ENCODE measurements around the gene NPIPB2. TPM values are rescaled to one million over a fixed set of nuclear protein-coding genes. Genes with fewer than 3 reads are reported as not detected.
"Not testable (repeated sequence)": the region's sequence is repeated elsewhere in the genome, so short reads cannot be mapped to it uniquely, and the experiment has no call there.

The NPIPB2 gene
- total RNA-seq, 4 donors from 2014 or later: 5.5 to 11.5 (median 8.2) TPM

- DNase-seq (ENCODE audit: low spot score) (no peak), ATAC-seq (ENCODE audit: low FRiP score) (no peak)
- TF ChIP-seq, protein P1, sequence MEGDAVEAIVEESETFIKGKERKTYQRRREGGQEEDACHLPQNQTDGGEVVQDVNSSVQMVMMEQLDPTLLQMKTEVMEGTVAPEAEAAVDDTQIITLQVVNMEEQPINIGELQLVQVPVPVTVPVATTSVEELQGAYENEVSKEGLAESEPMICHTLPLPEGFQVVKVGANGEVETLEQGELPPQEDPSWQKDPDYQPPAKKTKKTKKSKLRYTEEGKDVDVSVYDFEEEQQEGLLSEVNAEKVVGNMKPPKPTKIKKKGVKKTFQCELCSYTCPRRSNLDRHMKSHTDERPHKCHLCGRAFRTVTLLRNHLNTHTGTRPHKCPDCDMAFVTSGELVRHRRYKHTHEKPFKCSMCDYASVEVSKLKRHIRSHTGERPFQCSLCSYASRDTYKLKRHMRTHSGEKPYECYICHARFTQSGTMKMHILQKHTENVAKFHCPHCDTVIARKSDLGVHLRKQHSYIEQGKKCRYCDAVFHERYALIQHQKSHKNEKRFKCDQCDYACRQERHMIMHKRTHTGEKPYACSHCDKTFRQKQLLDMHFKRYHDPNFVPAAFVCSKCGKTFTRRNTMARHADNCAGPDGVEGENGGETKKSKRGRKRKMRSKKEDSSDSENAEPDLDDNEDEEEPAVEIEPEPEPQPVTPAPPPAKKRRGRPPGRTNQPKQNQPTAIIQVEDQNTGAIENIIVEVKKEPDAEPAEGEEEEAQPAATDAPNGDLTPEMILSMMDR (IDR thresholded peaks at IDR 0.05): no peak
Observed at GRCh38 chr16:11956558-11956957, 14.7 kb upstream of the NPIPB2 start.

DNA sequence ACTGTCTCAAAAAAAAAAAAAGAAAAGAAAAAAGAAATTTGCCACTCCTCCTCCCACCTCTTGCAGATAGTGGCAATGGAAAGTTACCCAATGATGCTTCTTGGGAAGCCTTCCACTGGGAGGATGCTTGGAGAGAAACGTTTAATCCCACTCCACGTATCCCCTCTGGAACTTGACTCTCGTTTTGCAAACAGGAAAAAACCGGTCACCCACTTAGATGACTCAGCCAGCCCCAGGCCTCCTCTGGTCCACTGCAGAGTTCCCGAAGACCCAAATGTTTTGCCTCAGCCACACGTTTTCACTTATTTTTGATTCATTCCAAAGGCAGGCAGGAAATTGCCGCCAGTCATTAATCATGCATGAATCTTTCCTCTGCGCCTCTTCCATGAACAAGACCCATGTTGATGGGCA, 13.9 kb upstream of the NPIPB2 start:
- DNase-seq (ENCODE audit: low spot score) (no peak), ATAC-seq (ENCODE audit: low FRiP score) (no peak)
- TF ChIP-seq, protein P1 (IDR thresholded peaks at IDR 0.05): no peak

DNA sequence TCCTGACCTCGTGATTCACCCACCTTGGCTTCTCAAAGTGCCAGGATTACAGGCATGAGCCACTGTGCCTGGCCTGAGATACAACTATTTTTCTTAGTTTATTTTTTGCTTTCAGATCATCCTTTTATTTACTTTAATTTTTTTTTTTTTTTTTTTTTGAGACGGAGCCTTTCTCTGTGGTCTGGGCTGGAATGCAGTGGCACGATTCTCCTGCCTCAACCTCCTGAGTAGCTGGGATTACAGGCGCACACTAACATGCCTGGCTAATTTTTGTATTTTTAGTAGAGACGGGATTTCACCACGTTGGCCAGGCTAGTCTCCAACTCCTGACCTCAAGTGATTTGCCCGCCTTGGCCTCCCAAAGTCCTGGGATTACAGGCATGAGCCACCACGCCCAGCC, 11.7 kb upstream of the NPIPB2 start:
- not testable (repeated sequence) for DNase-seq (ENCODE audit: low spot score); ATAC-seq (ENCODE audit: low FRiP score)

DNA sequence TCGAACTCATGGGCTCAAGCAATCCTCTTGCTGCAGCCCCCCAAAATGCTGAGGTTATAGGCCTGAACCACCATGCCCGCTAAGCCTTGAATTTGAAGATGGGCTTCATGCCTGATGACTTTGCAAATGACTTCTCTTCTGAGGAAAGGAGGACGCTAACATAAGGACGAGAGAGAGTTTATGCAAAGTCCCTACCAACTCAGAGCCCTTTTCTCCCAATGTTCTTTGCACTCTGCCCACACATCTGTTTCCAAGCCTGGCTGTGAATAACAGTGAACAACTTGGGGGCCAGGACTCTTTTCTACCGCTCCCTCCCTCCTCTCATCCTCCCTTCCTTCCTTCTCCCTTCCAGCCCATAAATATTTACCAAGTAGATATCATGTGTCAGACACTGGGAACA, 8.5 kb upstream of the NPIPB2 start:
- ATAC-seq (ENCODE audit: low FRiP score) (no peak), DNase-seq (ENCODE audit: low spot score) (no peak)
- TF ChIP-seq, protein P1 (IDR thresholded peaks at IDR 0.05): no peak

GRCh38 chr16:11949527-11949926, 7.7 kb upstream of the NPIPB2 start:
- TF ChIP-seq, protein P1 (IDR thresholded peaks at IDR 0.05): no peak
- ATAC-seq (ENCODE audit: low FRiP score): no peak
- no peak for DNase-seq (ENCODE audit: low spot score)

DNA sequence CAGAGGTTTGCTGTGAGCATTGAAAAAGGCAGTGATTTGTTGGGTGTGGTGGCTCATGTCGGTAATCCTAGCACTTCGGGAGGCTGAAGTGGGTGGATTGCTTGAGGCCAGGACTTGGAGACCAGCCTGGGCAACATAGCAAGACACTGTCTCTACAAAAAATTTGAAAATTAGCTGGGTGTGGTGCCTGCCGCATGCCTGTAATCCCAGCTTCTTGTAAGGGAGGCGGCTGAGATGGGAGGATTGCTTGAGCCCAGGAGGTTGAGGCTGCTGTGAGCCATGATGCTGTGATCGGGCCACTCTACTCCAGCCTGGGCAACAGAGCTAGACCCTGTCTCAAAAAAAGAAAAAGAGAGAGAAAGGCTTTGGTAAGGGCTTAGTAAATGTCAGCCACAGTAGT, 7.0 kb upstream of the NPIPB2 start:
- DNase-seq (ENCODE audit: low spot score) (no peak), ATAC-seq (ENCODE audit: low FRiP score) (no peak)
- TF ChIP-seq, protein P1 (IDR thresholded peaks at IDR 0.05): no peak

GRCh38 chr16:11946433-11946832, 4.6 kb upstream of the NPIPB2 start:
- no peak for ATAC-seq (ENCODE audit: low FRiP score)
- DNase-seq (ENCODE audit: low spot score): no peak
- TF ChIP-seq, protein P1 (IDR thresholded peaks at IDR 0.05): no peak

GRCh38 chr16:11927350-11927749, 14.5 kb downstream of the NPIPB2 start:
- ATAC-seq (ENCODE audit: low FRiP score); DNase-seq (ENCODE audit: low spot score): not testable (repeated sequence)

- not testable (repeated sequence) for ATAC-seq (ENCODE audit: low FRiP score); DNase-seq (ENCODE audit: low spot score)
Observed at GRCh38 chr16:11924046-11924445, 17.8 kb downstream of the NPIPB2 start.
